RPMI8226 (cell line): Measurements from ENCODE around the gene RIPOR3.
"Not testable (repeated sequence)": the region's sequence is repeated elsewhere in the genome, so short reads cannot be mapped to it uniquely, and the experiment has no call there.

Source experiments
- DNase-seq: peaks from one replicate; pipeline ENCODE4 v3.0.0-alpha.2; 2015

The RIPOR3 gene

GRCh38 chr20:50704514-50704913 is 13.2 kb upstream of the RIPOR3 start:
- no peak for DNase-seq

GRCh38 chr20:50703651-50704438 is 12.5 kb upstream of the RIPOR3 start:
- not testable (repeated sequence) for DNase-seq

- DNase-seq = no peak
Observed at GRCh38 chr20:50701041-50701963, 10.0 kb upstream of the RIPOR3 start.

- DNase-seq = no peak
Observed at GRCh38 chr20:50699688-50700087, 8.3 kb upstream of the RIPOR3 start.

GRCh38 chr20:50698255-50698654 is 6.9 kb upstream of the RIPOR3 start:
- not testable (repeated sequence) for DNase-seq

- no peak for DNase-seq
Observed at GRCh38 chr20:50695135-50695872, 4.0 kb upstream of the RIPOR3 start.

GRCh38 chr20:50694379-50695134 is 3.2 kb upstream of the RIPOR3 start:
- no peak for DNase-seq

GRCh38 chr20:50693001-50693400 is 1.7 kb upstream of the RIPOR3 start:
- no peak for DNase-seq

GRCh38 chr20:50692552-50692933 is 1.2 kb upstream of the RIPOR3 start:
- no peak for DNase-seq

- no peak for DNase-seq
Observed at GRCh38 chr20:50691573-50692551, 520 bp upstream of the RIPOR3 start.

GRCh38 chr20:50689864-50690649 is 1.3 kb downstream of the RIPOR3 start:
- DNase-seq = no peak

- DNase-seq = no peak
Observed at GRCh38 chr20:50688256-50688975, 2.9 kb downstream of the RIPOR3 start.

GRCh38 chr20:50686821-50687220 is 4.5 kb downstream of the RIPOR3 start:
- DNase-seq = no peak

- no peak for DNase-seq
Observed at GRCh38 chr20:50683570-50683969, 7.8 kb downstream of the RIPOR3 start.

- no peak for DNase-seq
Observed at GRCh38 chr20:50682947-50683530, 8.3 kb downstream of the RIPOR3 start.

- DNase-seq = no peak
Observed at GRCh38 chr20:50682065-50682464, 9.3 kb downstream of the RIPOR3 start.

GRCh38 chr20:50681359-50682064 is 9.8 kb downstream of the RIPOR3 start:
- DNase-seq = no peak

- no peak for DNase-seq
Observed at GRCh38 chr20:50680105-50680960, 11.0 kb downstream of the RIPOR3 start.
